ENCODE measurements around the gene BMP8A.

Gene BMP8A

DNA sequence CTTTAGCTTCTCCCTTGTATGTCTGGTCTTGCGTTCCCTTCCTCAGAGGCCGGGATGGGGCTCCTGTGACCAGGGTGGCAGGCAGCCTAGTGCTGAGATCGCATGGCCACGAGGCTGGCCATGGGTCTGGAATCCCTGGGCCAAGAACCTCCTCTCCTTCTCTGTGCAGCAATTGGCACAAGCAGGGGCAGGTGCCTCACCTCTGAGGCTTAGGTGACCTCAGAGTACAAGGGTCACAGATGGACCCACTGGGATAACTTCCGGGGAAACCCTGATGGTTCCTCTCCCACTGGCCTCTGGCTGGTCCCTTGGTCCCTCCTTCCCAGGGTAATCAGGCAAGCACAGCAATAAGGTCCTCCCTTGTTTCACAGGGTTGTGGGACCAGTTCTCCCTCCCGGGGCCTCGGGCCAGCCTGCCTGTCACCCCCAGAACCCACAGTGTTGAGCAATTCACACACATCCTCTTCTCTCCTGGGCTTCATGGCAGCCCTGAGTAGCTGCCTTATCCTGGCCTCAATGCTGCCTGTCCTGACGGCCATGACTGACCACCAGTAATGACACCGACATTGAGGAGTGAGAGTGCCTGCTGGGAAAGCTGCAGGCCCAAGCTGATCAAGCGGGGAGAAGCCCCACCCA is 38.6 kb downstream of the BMP8A start:
- peak; percentile 50 for DNase-seq

- no peak for DNase-seq
Measured at GRCh38 chr1:39531526-39531925, 40.1 kb downstream of the BMP8A start.

DNA sequence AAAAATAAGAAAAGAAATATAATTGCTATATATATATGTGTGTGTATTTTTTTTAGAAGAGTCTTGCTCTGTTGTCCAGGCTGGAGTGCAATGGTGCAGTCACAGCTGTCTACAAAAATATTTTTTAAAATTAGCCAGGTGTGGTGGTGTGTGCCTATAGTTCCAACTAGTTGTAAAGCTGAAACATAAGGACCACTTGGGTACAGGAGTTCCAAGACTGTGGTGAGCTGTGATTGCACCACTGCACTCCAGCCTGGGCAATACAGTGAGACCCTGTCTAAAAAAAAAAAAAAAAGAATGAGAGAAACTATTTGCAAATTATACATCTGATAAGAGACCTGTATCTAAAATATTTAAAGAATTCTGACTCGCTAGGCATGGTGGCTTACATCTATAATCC is 42.0 kb downstream of the BMP8A start:
- no peak for DNase-seq

- no peak for DNase-seq
Measured at GRCh38 chr1:39538531-39539251, 47.3 kb downstream of the BMP8A start.

DNA sequence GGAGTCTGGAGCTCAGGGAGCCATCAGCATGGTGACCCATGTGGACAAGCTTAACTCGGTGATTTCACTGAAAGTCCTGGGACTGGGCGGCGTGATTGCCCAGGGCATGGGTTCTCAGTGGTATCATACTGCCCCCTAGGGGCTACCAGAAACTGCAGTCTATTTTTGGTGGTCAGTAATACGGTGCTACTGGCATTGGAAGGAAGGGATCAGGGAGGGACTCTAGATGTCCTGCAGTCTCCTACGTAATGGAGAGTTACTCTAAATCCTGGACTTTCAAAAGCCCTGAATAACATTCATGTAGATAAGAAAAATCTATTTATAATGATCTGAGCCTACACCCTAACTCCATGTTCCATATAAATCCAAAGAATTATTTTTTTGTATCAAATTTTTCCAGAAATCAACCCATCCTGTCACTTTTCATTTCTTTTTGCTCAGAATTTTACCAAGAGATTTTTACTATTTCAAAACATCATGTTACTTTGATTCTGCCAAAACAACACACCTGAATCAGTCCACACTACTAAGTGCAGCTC is 47.9 kb downstream of the BMP8A start:
- peak; percentile 82 for DNase-seq

DNA sequence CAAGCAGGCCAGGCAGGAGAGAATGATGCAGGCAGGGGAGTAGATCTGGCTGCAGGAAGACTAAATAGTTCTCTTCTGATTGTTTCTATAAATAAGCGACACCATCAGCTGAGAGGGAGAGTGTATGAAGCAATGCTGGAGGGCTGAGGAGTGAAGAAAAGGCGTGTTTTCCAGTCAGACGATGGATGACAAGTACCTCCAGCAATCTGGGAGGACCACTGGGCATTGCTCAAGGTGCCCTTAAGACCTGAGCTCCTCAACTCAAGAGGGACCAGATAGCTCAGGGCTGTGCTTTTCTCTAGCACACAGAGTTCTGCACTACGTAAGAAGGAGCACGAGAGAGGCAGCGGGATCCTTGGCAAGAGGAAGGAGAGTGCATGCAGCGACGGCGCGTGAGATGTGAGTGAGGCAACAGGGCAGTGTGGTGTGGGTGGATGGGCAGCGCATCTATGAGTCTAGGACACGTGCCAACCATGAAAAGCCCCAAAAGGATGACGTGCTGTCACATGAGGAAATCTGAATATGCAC is 49.1 kb downstream of the BMP8A start:
- no peak for DNase-seq

DNA sequence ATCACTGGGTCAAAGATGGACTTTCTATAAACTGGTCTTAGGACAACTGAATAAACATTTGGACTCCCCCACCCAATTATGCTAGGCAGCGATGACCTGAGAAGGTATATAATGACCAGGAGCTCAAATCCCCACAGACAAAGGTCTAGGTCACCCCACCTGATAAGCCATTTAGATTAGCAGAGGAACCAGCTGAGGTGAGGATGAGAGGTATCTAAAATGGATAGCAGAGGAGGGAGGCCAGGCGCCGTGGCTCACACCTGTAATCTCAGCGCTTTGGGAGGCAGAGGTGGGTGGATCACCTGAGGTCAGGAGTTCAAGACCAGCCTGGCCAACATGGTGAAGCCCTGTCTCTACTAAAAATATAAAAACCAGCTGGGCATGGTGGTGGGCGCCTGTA is 51.5 kb downstream of the BMP8A start:
- DNase-seq, result no peak

GRCh38 chr1:39544327-39544726 is 52.9 kb downstream of the BMP8A start:
- no peak for DNase-seq

DNA sequence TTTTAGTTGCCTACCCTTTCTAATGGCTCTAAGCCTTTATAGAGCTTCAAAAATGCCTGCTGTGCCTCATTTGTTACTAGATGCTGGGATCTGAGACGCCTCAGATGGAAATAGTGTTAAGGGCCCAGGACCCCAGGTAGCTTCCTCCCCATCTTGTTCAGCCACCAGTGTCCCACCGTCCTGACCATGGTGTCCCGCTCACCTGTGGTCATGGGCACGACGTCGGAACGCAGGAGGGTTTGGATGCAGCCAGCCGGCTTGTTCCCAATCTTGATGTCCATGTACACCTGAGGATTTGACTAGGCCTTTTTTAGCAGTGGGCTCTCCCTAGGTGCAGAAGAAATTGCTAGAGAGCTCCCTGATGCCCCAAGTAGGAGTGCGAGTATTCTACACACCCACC is 54.1 kb downstream of the BMP8A start:
- no peak for DNase-seq

- no peak for DNase-seq
Measured at GRCh38 chr1:39554277-39554676, 62.8 kb downstream of the BMP8A start.

GRCh38 chr1:39561279-39561678 is 69.8 kb downstream of the BMP8A start:
- no peak for DNase-seq

GRCh38 chr1:39562886-39563285 is 71.5 kb downstream of the BMP8A start:
- no peak for DNase-seq

DNA sequence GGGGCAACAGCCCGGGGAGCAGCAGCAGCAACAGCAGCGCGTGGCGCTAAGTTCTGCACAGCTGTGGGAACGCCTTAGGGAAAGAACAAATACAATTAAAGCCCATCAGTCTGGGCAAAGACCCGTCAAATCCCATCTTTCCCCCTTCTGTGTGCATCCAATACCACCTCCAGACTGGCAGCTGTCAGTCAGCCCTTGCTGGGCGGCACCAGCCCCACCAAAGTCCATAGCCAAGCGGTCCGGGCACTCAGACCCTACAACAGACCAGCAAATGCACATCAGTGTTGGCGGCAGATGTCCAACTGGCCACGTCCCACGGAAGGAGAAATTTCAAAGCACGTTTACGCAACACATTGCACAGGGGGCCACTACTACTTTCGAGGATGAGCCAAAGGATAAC is 72.2 kb downstream of the BMP8A start:
- DNase-seq, result no peak

DNA sequence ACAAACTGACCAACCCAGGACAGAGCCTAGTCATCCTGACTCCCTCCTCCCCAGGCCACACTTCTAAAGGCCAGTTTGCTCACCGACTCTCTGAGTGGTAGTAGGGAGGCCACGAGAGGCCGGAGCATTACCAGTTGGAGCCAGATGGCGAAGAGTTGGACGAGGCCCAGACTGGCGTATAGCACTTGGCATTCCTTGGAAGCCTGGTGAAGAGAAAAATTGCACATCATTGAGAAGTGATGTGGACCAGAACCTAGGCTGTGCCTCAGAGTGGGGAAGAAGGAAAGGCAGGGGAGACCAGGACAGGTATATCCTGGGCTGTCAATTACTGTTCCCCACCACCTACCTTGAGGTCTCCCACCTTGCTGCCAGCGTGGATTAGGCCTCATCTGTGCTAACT is 72.9 kb downstream of the BMP8A start:
- DNase-seq, result no peak

DNA sequence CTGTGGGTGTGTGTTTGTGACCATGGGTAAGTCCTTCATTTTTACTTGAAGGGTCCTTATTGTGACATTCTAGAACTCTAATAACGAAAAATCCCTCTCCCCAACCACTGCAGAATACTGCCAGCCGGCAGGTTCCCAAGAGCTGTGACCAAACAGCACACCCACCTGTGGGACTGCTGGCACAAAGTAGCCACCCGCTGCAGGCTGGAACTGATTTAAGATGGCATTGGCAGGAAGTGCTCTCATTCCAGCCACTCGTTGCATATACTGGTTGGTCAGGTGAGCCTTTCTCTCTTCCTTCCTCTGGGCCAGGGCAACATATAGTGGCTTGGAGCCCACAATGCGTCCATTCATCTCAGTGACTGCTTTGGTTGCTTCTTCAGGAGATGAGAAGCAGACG is 73.5 kb downstream of the BMP8A start:
- DNase-seq, result no peak

DNA sequence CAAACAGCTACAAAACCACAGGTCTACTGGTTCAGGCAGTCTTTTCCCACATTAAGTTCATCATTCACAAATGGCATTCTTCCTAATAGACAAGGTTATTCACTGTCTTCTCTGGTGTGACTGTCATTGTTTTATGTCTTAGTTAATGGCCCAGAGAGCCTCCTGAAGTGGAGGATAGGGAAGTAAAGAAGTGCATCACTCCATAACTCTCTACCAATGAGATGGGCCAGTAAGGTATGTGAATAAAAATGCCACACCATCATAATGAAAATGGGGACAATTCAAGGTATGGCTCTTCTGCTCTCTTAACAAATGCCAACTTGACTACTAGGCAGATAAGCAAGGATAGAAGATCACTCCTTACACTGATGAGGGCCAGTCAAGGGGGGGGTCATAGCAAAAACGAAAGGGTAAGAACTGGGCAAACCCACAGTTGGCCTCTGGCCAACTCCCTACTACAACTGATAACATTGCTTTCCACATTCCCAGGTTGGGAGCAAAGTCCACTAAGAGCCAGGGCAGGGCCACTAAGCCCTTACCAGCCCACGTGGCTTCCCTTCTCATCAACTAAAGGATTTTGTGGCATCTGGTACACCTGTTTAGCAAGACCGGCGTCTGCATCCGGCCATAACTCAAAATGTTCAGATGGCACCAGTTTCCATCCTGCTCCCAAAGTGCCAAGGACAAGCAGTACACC is 75.2 kb downstream of the BMP8A start:
- DNase-seq, result peak; percentile 36

DNA sequence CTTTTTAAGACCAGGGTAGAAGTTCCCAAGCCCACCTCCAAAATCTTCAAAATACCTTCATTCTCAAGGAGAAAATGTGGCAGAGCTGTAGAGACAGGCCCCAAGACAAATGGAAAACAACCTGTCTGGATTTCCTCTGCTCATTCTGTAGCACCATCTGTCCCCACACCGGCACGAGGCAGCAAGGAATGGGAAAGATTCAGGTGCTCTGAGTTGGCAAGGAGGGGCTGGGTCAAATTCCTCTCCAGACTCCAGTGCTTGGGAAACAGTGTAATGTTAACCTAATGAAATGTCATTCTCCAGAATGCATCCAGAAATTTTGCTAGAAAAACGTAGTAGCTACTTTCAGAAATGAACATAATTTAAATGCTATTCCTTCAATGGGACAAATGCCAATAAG is 75.9 kb downstream of the BMP8A start:
- DNase-seq, result no peak

DNA sequence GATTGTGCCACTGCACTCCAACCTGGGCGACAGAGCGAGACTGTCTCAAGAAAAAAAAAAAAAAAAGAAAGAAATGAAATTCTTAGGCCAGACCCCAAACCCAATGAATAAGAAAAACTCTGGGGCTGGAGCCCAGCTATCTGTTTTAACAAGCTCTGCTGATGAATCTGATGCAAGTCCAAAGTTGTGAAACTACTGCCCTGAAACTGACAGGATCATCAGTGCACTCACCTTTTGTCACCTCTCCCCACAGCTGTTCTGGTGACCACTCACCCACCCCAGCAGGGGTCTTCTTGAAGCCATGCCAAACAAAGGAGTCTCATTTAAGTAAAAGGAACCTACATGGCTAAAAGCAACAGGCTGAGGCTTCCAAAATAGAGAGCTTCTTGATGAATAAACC is 76.8 kb downstream of the BMP8A start:
- DNase-seq, result no peak

GRCh38 chr1:39569034-39569433 is 77.6 kb downstream of the BMP8A start:
- DNase-seq, result no peak

GRCh38 chr1:39570477-39571177 is 79.2 kb downstream of the BMP8A start:
- DNase-seq, result no peak

- DNase-seq, result no peak
Measured at GRCh38 chr1:39571178-39571483, 79.7 kb downstream of the BMP8A start.

DNA sequence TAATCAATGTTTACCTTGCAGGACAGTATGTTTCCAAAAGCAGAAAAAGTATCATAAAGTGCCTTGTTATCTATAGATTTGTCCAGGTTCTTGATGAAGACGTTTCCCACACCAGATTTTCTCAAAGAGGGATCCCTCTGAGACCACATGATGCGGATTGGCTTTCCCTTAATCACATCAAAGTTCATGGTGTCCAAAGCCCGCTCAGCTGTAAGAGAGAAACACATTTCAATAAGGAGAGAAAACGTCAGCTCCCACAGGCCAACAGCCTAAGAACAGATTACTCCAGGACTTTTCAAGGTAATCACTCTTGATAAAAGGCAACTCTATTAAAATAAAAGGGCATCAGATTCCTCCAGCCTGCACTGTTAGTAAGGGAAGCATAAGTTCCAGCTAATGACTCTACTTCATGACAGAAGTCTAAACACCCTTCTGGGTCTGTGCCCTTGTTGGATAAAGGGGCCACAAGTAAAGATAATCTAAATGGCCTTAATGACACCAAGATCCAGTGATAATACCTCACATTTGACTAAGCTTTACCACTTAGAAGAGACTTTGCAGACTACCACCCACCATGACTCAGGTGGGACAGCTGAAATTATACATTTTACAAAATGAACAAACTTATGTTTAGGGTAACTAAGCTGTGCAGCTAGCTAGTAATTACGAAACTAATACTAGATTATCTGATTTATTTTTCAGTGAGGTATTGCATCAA is 81.1 kb downstream of the BMP8A start:
- DNase-seq, result no peak

GRCh38 chr1:39573097-39573465 is 81.6 kb downstream of the BMP8A start:
- DNase-seq, result no peak
